HepG2 (cell line): ENCODE results near the gene SP3. TPM values are rescaled to one million over a fixed set of nuclear protein-coding genes. Genes with fewer than 3 reads are reported as not detected.

Experiments used
- EP300 ChIP-seq, 3 experiments: sonication (generic) in 1 of 3; formaldehyde crosslinking in 1 of 3; IDR thresholded peaks; 2 replicates each; pipeline versions ENCODE4 v1.5.1 to v1.6.1; 2011 to 2020; ENCODE audit warnings: low read depth in 2 of 3, low read length in 2 of 3, borderline replicate concordance in 1 of 3, improper control_type of control experiment in 1 of 3, mild to moderate bottlenecking in 1 of 3, missing genetic modification reagents in 1 of 3, moderate library complexity in 1 of 3
- HOXA3 ChIP-seq: sonication (generic); formaldehyde crosslinking; IDR thresholded peaks from 2 replicates; pipeline ENCODE4 v1.5.0; 2020; ENCODE audit warnings: missing genetic modification reagents
- KDM3A ChIP-seq: IDR thresholded peaks from 2 replicates; pipeline ENCODE4 v1.6.1; 2018; ENCODE audit warnings: low read depth, missing compliant biosample characterization
- MAFK ChIP-seq, 2 experiments: IDR thresholded peaks in 1 of 2; conservative IDR thresholded peaks in 1 of 2; 2 replicates each; pipeline ENCODE4 v1.6.1; 2011; ENCODE audit warnings: improper control_type of control experiment in 2 of 2, low read length in 2 of 2
- SAFB2 ChIP-seq: sonication (generic); formaldehyde crosslinking; IDR thresholded peaks from 2 replicates; pipeline ENCODE4 v1.5.1; 2020; ENCODE audit warnings: missing genetic modification reagents, low read depth, mild to moderate bottlenecking, borderline replicate concordance
- SAP130 ChIP-seq: IDR thresholded peaks from 2 replicates; pipeline ENCODE4 v1.6.1; 2016; ENCODE audit warnings: low read depth
- SRSF1 ChIP-seq: fragments of 200-400 bp; formaldehyde crosslinking; optimal IDR thresholded peaks from 2 replicates; pipeline ENCODE3; 2017; ENCODE audit warnings: mild to moderate bottlenecking, low read depth, low read length, moderate library complexity
- TRIM22 ChIP-seq: fragments of 450-650 bp; IDR thresholded peaks from 2 replicates; pipeline ENCODE4 v1.6.1; 2017
- ZC3H4 ChIP-seq: sonication (generic); formaldehyde crosslinking; IDR thresholded peaks from 2 replicates; pipeline ENCODE4 v1.4.0; 2020; ENCODE audit warnings: missing genetic modification reagents, borderline replicate concordance
- ZNF362 ChIP-seq: sonication (generic); formaldehyde crosslinking; IDR thresholded peaks from 2 replicates; pipeline ENCODE4 v1.4.0; 2020; ENCODE audit warnings: missing genetic modification reagents, mild to moderate bottlenecking, borderline replicate concordance
- polyA plus RNA-seq, 8 experiments: library from polyadenylated mRNA; depleted of rRNA in 3 of 8; stranded (reverse) in 7 of 8; unstranded in 1 of 8; fragments of >200 nt; fragmentation: Illumina TruSeq in 4 of 8; extraction: Trizol in 4 of 8; gene quantifications; 2 replicates each; pipeline versions ENCODE4 v1.2.1 to v1.2.3, GENCODE V29; 2011 to 2016; ENCODE audit warnings: low read depth in 4 of 8, missing spikeins in 1 of 8, mixed read lengths in 1 of 8; ENCODE audit not compliant: insufficient read depth in 1 of 8
- total RNA-seq, 5 experiments: library from RNA; depleted of rRNA; stranded (reverse); fragments of >200 nt; fragmentation: Illumina TruSeq; extraction: Trizol; gene quantifications; 2 replicates each; pipeline ENCODE4 v1.2.3, GENCODE V29; 2016; ENCODE audit warnings: low read depth in 1 of 5
- TF ChIP-seq, protein P1 (sequence below): sonication (generic); formaldehyde crosslinking; IDR thresholded peaks from 2 replicates; pipeline ENCODE4 v1.8.1; 2023; ENCODE audit warnings: mild to moderate bottlenecking, missing genetic modification reagents
- TF ChIP-seq, protein P2 (sequence below): sonication (generic); formaldehyde crosslinking; IDR thresholded peaks from 2 replicates; pipeline ENCODE4 v1.8.0; 2022; ENCODE audit warnings: mild to moderate bottlenecking, missing genetic modification reagents, moderate library complexity
- TF ChIP-seq, protein P3 (sequence below): sonication (generic); formaldehyde crosslinking; IDR thresholded peaks from 2 replicates; pipeline ENCODE4 v1.8.1; 2023; ENCODE audit warnings: mild to moderate bottlenecking, moderate library complexity, missing genetic modification reagents
- TF ChIP-seq, protein P4 (sequence below): sonication (generic); formaldehyde crosslinking; IDR thresholded peaks from 2 replicates; pipeline ENCODE4 v1.4.0; 2020; ENCODE audit warnings: mild to moderate bottlenecking, missing genetic modification reagents, borderline replicate concordance

The SP3 gene
- total and polyA plus RNA-seq, 2 of the 13 experiments (the other 11 are each of a cell fraction or from before 2014, with no cell fraction given): 57.3 to 132 TPM

DNA sequence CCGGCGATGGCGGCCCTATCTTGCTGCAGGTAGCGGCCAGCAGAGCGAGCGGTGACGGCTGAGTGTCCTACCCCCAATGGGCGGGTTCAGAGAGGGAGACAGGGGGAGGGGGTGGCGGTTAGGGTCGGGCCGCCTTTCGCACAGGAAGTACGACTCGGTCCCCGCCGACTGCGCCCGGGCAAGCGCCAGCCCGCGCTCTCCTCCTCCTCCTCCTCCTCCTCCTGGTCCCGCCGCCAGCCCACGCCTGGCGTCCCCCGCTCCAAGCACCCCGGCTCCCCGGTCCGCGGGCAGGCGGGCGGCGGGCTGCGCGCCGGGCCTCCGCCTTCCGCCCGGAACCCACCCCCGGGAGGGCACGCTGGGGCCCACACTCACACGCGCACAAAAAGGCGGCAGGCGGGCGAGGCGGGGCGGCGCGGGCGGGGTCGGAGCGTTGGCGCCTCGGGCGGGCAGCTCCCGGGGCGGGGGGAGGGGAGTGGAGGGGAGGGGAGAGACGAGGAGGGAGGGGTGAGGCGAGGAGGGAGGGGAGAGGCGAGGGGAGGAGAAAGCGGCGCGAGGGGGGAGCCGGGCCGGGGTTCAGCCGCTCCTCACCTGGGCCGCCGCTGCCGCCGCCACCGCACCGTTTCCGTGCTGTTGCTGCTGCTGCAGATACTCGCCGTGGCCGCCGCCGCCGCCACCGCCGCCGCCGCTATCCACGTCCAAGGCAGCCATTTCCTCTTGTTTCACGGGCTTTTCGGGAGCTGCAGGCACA lies 1.2 kb downstream of the SP3 start (continued):
- peak; percentile 17 for TF ChIP-seq HOXA3 (CRISPR knock-in tag)
- no peak for TF ChIP-seq ZNF362 (CRISPR knock-in tag)
- no peak for TF ChIP-seq TRIM22
- TF ChIP-seq EP300 (IDR thresholded peaks at IDR 0.05; ENCODE audit: low read depth in 2 of 2, low read length in 2 of 2): 0 out of 4 replicates have a peak, but pooled peaks of 1 of the 2 experiments have one; percentile 36
- TF ChIP-seq EP300 (CRISPR knock-in tag; IDR thresholded peaks at IDR 0.05; ENCODE audit: borderline replicate concordance): no peak
- TF ChIP-seq KDM3A: 0 out of 2 replicates have a peak, but pooled peaks have one; percentile 18
- TF ChIP-seq, protein P1, sequence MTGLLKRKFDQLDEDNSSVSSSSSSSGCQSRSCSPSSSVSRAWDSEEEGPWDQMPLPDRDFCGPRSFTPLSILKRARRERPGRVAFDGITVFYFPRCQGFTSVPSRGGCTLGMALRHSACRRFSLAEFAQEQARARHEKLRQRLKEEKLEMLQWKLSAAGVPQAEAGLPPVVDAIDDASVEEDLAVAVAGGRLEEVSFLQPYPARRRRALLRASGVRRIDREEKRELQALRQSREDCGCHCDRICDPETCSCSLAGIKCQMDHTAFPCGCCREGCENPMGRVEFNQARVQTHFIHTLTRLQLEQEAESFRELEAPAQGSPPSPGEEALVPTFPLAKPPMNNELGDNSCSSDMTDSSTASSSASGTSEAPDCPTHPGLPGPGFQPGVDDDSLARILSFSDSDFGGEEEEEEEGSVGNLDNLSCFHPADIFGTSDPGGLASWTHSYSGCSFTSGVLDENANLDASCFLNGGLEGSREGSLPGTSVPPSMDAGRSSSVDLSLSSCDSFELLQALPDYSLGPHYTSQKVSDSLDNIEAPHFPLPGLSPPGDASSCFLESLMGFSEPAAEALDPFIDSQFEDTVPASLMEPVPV (CRISPR knock-in tag): no peak; the same call in 1 of the 2 replicates
- TF ChIP-seq, protein P2, sequence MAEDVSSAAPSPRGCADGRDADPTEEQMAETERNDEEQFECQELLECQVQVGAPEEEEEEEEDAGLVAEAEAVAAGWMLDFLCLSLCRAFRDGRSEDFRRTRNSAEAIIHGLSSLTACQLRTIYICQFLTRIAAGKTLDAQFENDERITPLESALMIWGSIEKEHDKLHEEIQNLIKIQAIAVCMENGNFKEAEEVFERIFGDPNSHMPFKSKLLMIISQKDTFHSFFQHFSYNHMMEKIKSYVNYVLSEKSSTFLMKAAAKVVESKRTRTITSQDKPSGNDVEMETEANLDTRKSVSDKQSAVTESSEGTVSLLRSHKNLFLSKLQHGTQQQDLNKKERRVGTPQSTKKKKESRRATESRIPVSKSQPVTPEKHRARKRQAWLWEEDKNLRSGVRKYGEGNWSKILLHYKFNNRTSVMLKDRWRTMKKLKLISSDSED: no peak
- no peak for TF ChIP-seq MAFK (conservative IDR thresholded peaks at IDR 0.05 in 1 of 2, IDR thresholded peaks at IDR 0.05 in 1 of 2; ENCODE audit: low read length in 2 of 2)
- TF ChIP-seq SRSF1: peak; percentile 39
- no peak for TF ChIP-seq ZC3H4 (CRISPR knock-in tag)
- TF ChIP-seq SAFB2 (CRISPR knock-in tag): no peak; the same call in 1 of the 2 replicates
- TF ChIP-seq, protein P3, sequence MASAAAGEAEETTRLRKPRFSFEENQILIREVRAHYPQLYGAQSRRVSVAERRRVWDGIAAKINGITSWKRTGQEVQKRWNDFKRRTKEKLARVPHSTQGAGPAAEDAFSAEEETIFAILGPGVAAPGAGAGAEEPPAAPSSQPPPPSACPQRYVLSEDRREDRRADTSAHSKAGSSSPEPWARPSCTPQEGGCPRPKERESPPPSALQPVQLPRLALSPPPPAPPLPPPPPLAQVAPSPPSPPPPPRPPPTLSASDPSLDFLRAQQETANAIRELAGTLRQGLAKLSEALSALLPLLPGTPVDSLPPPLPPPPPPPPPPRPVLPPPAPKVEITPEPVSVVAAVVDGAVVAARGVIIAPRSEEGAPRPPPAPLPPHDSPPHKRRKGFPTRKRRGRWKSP (CRISPR knock-in tag): no peak; the same call in 1 of the 2 replicates
- TF ChIP-seq, protein P4, sequence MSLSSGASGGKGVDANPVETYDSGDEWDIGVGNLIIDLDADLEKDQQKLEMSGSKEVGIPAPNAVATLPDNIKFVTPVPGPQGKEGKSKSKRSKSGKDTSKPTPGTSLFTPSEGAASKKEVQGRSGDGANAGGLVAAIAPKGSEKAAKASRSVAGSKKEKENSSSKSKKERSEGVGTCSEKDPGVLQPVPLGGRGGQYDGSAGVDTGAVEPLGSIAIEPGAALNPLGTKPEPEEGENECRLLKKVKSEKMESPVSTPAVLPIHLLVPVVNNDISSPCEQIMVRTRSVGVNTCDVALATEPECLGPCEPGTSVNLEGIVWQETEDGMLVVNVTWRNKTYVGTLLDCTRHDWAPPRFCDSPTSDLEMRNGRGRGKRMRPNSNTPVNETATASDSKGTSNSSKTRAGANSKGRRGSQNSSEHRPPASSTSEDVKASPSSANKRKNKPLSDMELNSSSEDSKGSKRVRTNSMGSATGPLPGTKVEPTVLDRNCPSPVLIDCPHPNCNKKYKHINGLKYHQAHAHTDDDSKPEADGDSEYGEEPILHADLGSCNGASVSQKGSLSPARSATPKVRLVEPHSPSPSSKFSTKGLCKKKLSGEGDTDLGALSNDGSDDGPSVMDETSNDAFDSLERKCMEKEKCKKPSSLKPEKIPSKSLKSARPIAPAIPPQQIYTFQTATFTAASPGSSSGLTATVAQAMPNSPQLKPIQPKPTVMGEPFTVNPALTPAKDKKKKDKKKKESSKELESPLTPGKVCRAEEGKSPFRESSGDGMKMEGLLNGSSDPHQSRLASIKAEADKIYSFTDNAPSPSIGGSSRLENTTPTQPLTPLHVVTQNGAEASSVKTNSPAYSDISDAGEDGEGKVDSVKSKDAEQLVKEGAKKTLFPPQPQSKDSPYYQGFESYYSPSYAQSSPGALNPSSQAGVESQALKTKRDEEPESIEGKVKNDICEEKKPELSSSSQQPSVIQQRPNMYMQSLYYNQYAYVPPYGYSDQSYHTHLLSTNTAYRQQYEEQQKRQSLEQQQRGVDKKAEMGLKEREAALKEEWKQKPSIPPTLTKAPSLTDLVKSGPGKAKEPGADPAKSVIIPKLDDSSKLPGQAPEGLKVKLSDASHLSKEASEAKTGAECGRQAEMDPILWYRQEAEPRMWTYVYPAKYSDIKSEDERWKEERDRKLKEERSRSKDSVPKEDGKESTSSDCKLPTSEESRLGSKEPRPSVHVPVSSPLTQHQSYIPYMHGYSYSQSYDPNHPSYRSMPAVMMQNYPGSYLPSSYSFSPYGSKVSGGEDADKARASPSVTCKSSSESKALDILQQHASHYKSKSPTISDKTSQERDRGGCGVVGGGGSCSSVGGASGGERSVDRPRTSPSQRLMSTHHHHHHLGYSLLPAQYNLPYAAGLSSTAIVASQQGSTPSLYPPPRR (CRISPR knock-in tag): peak; percentile 41
- TF ChIP-seq SAP130: peak; percentile 73
